T-helper 1 cell (primary cell): Measurements from ENCODE around the gene VSIG10L.

Source experiments
- DNase-seq, 5 donors: peaks; one replicate each; pipeline ENCODE4 v3.0.0-alpha.2; 2012 to 2020

VSIG10L gene

GRCh38 chr19:51365211-51365964 is 23.4 kb upstream of the VSIG10L start:
- peak in 1 of 5 donors; percentile 20 for DNase-seq

DNA sequence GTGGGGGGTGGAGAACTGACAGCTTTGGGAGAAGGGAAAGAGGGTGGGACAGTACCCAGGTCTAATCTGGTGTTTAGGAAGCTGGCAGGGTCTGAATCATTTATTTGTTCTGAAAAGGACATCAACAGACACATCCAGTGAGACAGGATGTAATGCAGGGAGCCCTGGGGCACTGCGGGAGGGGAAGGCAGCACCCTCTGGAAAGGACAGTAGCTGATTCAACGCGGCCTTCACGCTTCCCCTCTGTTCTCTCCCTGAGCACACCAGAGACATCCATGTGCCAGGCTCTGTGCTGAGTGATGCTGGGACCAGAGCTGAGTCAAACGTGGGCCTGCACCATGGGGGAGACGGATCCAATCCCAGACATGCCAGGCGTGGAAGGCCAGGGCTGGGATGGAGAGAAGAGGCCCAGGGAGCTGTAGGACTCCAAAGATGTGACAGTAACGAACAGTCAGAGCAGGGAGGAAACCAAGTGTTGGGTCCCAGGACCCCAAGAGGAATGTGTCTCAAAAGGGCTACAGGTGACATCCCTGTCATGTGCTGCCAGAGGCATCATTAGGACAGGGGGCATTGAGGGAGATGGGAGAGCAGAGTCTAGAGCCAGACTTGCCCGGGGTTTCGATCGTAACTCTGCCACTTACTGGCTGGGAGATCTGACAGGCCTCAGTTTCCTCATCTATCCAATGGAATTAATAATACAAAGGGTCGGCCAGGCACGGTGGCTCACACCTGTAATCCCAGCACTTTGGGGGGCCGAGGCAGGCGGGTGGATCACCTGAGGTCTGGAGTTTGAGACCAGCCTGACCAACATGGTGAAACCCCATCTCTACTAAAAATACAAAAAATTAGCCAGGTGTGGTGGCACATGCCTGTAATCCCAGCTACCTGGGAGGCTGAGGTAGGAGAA is 22.5 kb upstream of the VSIG10L start:
- DNase-seq: no peak

DNA sequence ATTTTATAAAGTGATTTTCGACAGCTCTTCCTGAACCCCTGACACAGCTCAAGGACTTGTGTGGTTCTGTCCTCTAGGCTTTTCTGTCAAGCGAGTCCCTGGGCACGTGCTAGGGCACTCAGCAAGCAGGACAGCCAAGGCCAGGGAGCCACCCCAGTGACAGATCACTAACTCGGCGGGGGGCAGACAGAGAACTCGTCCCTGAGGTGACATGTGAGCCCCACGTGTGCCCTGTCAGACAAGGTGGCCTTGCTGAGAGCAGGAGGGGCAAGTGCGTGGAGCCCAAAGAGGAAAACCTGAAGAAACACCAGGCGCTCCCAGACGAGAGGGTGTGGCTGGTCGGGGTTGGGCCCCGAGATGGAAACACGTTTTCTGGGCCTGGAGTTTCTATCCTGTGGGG is 19.3 kb upstream of the VSIG10L start:
- DNase-seq: no peak

- DNase-seq: no peak
These were observed 17.4 kb upstream of the VSIG10L start for GRCh38 chr19:51359294-51359693.

DNA sequence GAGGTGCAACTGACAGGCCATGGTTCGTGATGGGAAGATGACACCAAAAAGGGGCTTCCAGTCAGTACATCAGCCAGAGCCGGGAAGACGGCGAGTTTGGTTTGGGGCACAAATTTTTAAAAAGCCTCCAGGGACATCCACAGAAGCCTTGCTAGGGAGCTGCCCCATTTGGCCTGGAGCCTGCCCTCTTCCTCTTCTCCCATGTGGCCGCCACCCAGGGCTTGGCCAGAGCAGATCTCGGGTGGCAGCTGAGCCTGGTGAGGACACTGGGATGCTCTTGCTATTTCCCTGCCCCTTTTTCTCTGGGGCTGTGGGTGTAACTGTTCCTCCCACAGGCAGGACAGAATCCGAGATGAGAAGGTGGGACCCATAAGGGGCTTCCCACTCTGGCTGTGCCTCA is 16.0 kb upstream of the VSIG10L start:
- no peak for DNase-seq

DNA sequence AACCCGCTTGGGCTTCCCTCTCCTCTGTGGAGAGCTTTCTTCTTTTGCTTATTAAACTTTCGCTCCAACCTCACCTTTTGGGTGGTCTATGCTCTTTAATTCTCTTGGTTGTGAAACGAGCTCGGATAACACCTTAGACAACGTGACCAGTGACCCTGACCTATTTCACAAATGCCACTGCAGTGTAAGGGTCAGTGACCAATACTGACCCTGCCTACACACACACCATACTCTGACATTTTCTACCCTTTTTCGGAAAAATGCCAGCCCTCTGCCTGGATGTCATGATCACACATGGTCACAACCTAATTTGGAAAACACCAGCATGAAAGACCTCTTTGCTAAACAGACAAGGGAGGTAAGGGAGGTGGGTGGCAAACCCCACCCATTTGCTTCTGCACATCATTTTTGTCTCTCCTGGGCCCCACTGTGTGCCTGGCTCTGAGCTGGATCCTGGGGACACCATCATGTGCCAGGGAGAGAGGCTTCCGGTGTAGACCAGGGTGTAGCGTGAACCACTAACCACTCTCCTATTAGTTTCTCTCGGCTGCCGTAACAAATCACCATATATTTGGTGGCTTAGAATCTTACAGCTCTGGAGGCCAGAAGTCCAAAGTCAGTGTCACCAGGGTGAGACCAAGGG is 14.3 kb upstream of the VSIG10L start:
- DNase-seq: no peak

DNA sequence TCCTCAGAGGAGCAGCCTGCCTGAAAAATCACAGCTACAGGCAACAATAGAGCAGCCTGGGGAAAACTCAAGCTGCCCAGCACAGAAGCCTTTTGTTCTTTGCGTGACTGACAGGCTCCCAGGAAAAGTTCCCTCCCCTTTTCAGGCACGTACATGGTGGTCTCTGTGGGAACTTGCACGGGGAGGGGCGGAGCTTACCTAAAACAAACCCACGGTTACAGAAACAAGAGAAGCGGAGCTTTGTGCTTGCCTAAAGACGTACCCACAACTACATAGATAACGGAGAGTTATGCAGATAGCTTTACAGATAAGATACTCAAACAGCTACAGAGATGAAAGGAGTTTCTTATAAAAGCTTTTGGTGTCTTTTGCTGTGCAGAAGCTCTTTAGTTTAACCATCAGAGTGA is 12.8 kb upstream of the VSIG10L start:
- DNase-seq: peak in 1 of 5 donors; percentile 44

GRCh38 chr19:51354103-51354741 is 12.3 kb upstream of the VSIG10L start:
- DNase-seq: no peak

- no peak for DNase-seq
These were observed 10.9 kb upstream of the VSIG10L start for GRCh38 chr19:51352783-51353360.

DNA sequence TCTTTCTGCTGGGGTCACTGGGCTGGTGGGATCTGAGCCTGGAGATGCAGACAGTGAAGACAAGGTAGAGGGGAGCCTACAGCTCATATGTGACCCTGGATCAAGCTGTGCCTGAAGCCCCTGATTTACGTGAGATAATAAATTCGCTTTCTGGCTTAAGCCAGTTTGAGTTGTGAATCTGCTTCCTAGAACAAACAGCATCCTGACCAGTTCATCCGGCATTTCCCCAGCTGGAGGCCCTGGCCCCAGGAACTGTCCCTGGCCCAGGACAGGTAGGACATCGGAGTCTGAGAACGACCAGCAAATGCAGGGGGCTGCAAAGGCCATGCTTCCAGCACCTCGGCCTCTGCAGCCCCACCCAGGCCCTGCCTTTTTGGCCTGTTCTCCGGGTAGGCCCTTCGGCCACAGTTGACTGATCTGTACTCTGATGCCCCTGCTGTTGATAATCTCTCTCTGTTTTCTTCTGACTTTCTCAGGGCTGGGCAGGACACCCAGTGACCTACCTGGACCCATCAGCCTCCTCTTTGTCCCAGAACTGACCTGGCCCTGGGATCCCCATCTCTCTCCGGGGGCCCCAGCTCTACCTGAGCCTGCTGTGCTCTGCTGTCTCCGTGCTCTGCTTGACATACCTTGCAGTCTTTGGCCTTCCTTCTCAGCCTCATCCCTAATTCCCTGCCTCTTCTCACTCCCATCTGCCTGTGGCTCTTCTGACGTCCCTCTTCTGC is 9.5 kb upstream of the VSIG10L start:
- DNase-seq: no peak

DNA sequence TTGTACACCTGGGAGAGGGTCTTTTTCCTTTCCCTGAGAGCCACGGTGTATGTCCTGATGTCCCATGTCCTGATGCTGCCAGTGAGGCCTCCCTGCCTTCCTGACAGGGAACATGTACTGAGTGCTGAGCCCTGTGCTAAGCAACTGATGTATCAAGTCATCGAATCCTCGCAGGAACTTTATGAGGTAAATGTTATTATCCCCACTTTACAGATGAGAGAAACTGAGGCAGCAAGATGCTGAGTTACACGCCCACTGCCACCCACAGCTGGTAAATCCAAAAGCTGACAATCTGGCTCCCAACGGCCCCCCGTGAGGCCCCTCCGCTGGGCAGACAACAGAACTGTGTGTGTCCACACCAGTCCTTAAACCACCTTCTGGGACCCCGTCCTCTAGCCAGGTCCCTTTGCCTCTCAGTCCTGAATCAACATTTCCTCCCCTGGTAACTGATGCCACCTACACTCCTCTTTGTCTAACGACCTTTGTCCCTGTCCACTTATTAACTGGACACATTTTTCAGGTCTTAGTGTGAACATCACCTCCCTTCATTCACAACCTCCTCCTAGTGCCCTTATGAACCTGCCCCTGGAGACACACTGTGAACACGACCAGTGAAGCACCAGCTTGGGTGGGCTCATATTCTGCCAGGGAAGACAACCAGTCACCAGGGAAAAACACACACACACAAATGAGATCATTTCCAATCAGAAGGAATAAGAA is 5.4 kb upstream of the VSIG10L start:
- DNase-seq: no peak

GRCh38 chr19:51346742-51347141 is 4.8 kb upstream of the VSIG10L start:
- no peak for DNase-seq

DNA sequence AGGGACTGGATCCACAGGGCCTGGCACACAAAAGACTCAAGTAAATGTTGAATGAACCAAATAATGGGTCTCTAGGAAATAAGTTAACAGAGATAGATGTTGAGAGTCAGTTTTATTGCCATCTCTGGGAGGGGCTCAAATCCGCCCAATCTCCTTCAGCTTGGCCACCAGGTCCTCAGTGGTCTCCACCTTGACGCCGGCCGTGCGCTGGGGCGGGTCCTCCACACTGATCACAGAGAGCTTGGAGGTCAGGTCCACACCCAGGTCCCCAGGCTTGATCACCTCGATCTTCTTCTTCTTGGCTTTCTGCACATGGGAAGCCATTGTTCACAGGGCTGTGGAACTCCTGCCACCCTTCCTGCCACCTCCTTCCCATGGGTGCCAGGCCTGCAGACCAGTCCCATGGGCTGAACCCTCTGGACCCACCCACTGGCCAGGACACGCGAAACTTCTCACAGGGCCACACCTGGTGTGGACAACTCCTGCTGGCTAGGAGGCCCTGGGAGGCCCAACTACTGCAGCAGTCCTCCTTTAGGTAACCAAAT is 3.2 kb upstream of the VSIG10L start:
- DNase-seq: no peak

GRCh38 chr19:51342631-51343569 is 961 bp upstream of the VSIG10L start:
- no peak for DNase-seq

DNA sequence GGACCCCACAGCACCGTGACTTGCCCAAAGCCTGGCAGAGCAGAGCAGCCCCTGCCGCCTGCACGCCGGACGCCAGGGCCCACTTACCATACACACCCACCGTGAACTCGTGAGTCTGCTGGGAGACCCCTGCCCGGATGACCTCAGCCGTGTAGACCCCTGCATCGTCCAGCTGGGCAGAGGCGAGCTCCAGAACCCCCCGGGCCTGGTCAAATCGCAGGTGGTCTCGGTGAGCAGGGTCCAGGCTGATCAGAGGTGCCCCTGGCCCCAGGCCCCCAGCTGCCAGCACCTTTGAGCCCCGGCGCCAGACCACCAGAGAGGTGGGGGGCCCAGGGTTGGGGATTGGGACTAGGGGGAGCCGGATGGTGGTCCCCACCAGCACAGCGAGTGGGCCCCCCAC is 873 bp downstream of the VSIG10L start:
- no peak for DNase-seq

DNA sequence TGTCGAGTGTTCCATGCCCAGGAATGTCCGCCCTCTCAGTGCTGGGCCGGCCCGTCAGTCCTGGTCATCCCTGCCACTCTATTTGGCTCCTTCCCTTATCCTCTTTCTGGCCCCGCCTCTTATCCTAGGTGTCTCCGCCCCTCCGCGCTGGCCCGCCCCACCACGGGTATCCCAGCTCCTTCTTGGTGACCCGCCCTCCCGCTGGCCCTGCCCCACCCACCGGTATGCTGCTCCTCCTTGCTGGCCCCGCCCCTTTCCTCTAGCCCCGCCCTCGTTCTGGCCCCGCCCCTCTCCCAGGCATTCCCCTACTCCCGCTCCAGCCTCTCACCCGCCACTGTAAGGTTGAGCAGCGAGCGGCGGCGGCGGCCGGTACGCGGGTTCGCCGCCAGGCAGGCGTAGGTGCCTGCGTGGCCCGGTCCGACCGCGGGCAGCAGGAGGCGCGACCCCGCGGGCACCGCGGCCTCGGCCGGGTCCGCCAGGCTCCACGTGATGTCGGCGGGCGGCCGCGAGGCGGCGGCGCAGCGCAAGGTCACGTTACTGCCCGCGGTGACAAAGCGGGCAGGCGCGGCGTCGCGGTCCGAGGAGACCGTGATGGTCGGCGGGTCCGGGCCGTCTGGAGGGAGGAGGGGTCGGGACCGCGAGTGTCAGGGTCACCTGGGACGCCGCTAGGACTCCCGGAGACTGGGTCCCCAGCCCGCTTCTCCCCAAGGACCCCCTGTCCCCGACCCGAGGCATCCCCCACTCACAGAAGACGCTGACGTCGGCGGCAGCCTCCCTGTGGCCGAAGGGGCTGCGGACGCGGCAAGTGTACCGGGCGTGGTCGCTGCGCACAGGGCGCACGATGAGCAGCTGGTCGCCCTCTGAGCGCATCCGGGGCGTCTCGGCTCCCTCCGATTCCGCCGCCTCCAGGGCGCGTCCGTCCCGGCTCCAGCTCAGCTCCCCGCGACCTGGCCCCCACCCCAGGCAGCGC is 2.0 kb downstream of the VSIG10L start:
- DNase-seq: peak; percentile 82 to 92 (median 86)

DNA sequence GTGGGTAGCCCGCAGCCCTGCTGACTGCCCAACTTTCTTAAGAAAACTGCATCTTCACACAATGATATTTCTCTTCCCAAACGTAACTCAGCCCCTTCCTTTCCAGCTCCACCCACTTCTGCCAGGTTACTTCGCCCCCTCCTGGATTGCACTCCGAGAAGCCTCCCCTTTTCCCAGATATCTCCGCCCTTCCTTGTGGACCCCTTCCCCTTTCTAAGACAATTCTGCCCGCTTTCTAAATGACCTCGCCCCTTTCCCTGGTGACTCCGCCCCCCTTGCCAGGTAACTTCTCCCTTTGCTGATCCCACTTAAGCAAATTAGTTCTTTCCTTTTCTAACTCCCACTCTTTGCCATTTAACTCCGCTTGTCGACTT is 2.6 kb downstream of the VSIG10L start:
- DNase-seq: peak in 1 of 5 donors; percentile 11

DNA sequence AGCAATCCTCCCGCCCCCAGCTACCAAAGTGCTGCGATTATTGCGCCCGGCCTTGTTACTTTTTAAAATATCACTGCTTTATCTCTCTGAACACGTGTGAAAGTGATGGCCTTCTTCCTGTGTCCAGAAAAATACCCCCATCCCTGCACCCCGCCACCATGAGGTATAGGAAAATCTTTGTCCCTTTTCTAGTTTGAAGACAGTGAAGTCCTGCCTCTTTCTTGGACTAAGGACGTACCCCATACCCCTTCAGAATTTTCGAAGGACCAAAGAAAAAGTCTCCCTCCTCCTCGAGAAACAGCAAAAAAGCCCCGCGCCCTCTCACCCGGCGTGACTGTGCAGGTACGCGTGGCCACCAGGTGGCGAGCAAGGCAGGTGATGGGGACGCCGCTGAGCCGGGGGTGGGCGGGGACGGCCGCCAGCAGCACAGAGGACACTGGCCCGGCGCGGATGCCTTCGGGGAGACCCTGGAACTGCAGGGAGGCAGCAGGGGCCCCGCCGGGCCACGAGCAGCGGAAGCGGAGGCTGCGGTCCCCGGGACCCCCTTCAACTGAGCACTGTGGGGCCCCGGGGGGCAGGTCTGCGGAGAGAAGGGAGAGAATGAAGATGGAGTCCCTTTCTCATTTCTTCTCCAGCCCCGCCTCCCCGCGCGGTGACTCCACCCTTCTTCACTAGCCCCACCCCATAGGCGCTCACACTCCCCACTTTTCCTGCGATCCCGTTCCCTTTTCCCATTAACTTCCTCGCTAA is 3.2 kb downstream of the VSIG10L start:
- DNase-seq: peak; percentile 67 to 83 (median 80)
